Epithelial cell of esophagus (primary cell): ENCODE results near the gene EPHA8.

Experiments
- DNase-seq: peaks from one replicate; pipeline ENCODE4 v3.0.0; 2010; ENCODE audit warnings: low read depth
- H3K4me3 ChIP-seq: 2 replicates; pipeline ENCODE4 v1.5.1; 2011; ENCODE audit warnings: mild to moderate bottlenecking, low read length, control low read depth
- CTCF ChIP-seq: IDR thresholded peaks from 2 replicates; pipeline ENCODE4 v1.5.1; 2011; ENCODE audit warnings: low read depth, mild to moderate bottlenecking, low read length, control low read depth, inconsistent platforms; ENCODE audit not compliant: insufficient read depth; ENCODE audit errors: missing control alignments

The EPHA8 gene

GRCh38 chr1:22636353-22636752 is 73.1 kb downstream of the EPHA8 start, which contains the start of gene C1QA:
Gene C1QA, plus strand, starts transcription at chr1:22636628. Its CDS starts 989 bp downstream, at chr1:22637617.
- no peak for DNase-seq
- TF ChIP-seq CTCF: no peak
- no peak within 1 kb of the TSS for H3K4me3 ChIP-seq

GRCh38 chr1:22636927-22637326 is 73.6 kb downstream of the EPHA8 start:
- H3K4me3 ChIP-seq: no peak overlapping the region
- DNase-seq: no peak
- TF ChIP-seq CTCF: no peak

- no peak overlapping the region for H3K4me3 ChIP-seq
- no peak for DNase-seq
- TF ChIP-seq CTCF: no peak
Observed at GRCh38 chr1:22637907-22638445, 74.7 kb downstream of the EPHA8 start.

- no peak overlapping the region for H3K4me3 ChIP-seq
- no peak for TF ChIP-seq CTCF
- DNase-seq: no peak
Observed at GRCh38 chr1:22638476-22639234, 75.4 kb downstream of the EPHA8 start.

- no peak overlapping the region for H3K4me3 ChIP-seq
- DNase-seq: peak; percentile 14
- TF ChIP-seq CTCF: no peak
Observed at GRCh38 chr1:22639286-22639685, 76.0 kb downstream of the EPHA8 start.

- TF ChIP-seq CTCF: no peak
- DNase-seq: no peak
- H3K4me3 ChIP-seq: no peak overlapping the region
Observed at GRCh38 chr1:22641247-22641646, 78.0 kb downstream of the EPHA8 start.
